Sigmoid colon (tissue), 7 donors: Measurements from ENCODE around the gene TOMM40. TPM values are rescaled to one million over a fixed set of nuclear protein-coding genes. Genes with fewer than 3 reads are reported as not detected.
A peak's percentile ranks its signal among the peaks of the same experiment; 100 is the strongest.

ENCODE experiments used
- DNase-seq: peaks from one replicate; pipeline ENCODE4 v3.0.0-alpha.2; 2019
- H3K27ac ChIP-seq, 4 donors: fragments of 200-600 bp; sonication (generic); one replicate each; pipeline ENCODE4 v1.5.1; 2016 to 2019; ENCODE audit warnings: mild to moderate bottlenecking in 1 of 4
- H3K27me3 ChIP-seq, 3 donors: fragments of 200-600 bp; sonication (generic); one replicate each; pipeline ENCODE4 v1.5.1; 2019; ENCODE audit warnings: mild to moderate bottlenecking in 1 of 3
- H3K36me3 ChIP-seq, 4 donors: fragments of 200-600 bp; sonication (generic); one replicate each; pipeline ENCODE4 v1.5.1; 2016 to 2019
- H3K4me1 ChIP-seq, 4 donors: fragments of 200-600 bp; sonication (generic); one replicate each; pipeline ENCODE4 v1.5.1; 2017 to 2019
- H3K4me3 ChIP-seq, 4 donors: fragments of 200-600 bp; sonication (generic); one replicate each; pipeline ENCODE4 v1.5.1; 2017 to 2019; ENCODE audit warnings: mild to moderate bottlenecking in 2 of 4, moderate library complexity in 1 of 4
- H3K9me3 ChIP-seq, 4 donors: fragments of 200-600 bp in 3 of 4; sonication (generic) in 3 of 4; one replicate each; pipeline versions ENCODE4 v1.5.1 to v1.6.1; 2013 to 2019
- EP300 ChIP-seq, 4 donors: sonication (generic); formaldehyde crosslinking; IDR thresholded peaks; one replicate each; pipeline ENCODE4 v1.6.1; 2017; ENCODE audit warnings: antibody characterized with exemption in 4 of 4
- POLR2A ChIP-seq, 2 donors: fragments of 450-650 bp; IDR thresholded peaks; one replicate each; pipeline ENCODE4 v1.6.1; 2016; ENCODE audit warnings: antibody characterized with exemption in 2 of 2, mild to moderate bottlenecking in 2 of 2, moderate library complexity in 2 of 2
- POLR2AphosphoS5 ChIP-seq, 4 donors: sonication (generic); formaldehyde crosslinking; IDR thresholded peaks; one replicate each; pipeline ENCODE4 v1.6.1; 2017; ENCODE audit warnings: antibody characterized with exemption in 4 of 4
- WGBS, 2 donors: extraction: QIAGEN DNeasy Blood & Tissue Kit; methylation state at CpG; one replicate each; pipeline ENCODE4 v1.1.7; 2013; 5-methylcytosine and 5-hydroxymethylcytosine counted together
- intact Hi-C: fragments of 100-400 bp; cut with DNase I; formaldehyde crosslinking; loops from one replicate; pipeline ENCODE4 v1.15.1; 2023
- polyA plus RNA-seq, 3 donors: library from polyadenylated mRNA; stranded (reverse); fragments of 200-250 nt; gene quantifications; one replicate each; pipeline ENCODE4 v1.2.3, GENCODE V29; 2013
- total RNA-seq, 4 donors: library from RNA; depleted of rRNA; stranded (reverse); fragments of >200 nt; gene quantifications; one replicate each; pipeline ENCODE4 v1.1.0, GENCODE V29; 2016
- TF ChIP-seq, protein P1 (sequence below), 4 experiments: fragments of 450-650 bp in 3 of 4; fragments of 200-600 bp in 1 of 4; IDR thresholded peaks; one replicate each; pipeline ENCODE4 v1.5.1; 2016 to 2019; ENCODE audit warnings: antibody characterized with exemption in 4 of 4, mild to moderate bottlenecking in 3 of 4, moderate library complexity in 2 of 4
- donor health status: healthy with polysubstance abuse.
- donor health status: Bipolar disorder and iron deficiency.
- donor health status: healthy.

The TOMM40 gene
- total and polyA plus RNA-seq, 7 donors: 21.6 to 76.8 (median 32.4) TPM

DNA sequence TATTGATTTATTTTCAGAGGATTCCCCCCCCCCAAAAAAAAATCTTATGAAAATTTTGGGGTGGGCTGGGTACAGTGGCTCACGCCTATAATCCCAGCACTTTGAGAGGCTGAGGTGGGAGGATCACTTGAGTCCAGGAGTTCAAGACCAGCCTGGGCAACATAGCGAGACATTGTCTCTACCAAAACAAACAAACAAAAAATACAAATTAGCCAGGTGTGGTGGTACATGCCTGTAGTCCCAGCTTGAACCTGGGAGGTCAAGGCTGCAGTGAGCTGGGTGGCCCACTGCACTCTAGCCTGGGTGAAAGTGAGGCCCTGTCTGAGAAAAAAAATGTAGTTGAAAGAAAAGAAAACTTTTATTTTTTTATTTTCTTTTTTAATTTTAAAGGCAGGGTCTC lies 27.1 kb upstream of the TOMM40 start:
- intact Hi-C loops: no loop called here
- Histone ChIP-seq H3K27ac (no peak overlapping the region), H3K36me3 (peaks cover 0 to 29% (median 7%) of the 10 kb centered on the region in 4 donors), H3K4me1 (no peaks in the 10 kb centered on the region), H3K9me3 (no peaks in the 10 kb centered on the region), H3K4me3 (no peak overlapping the region), H3K27me3 (no peaks in the 10 kb centered on the region)
- DNase-seq: no peak
- 79 to 90% methylated on average over 2 of the region's 2 CpGs for WGBS, 2 donors
- no peak for TF ChIP-seq POLR2A (IDR thresholded peaks at IDR 0.05)
- TF ChIP-seq POLR2AphosphoS5 (IDR thresholded peaks at IDR 0.05): no peak
- TF ChIP-seq, protein P1, sequence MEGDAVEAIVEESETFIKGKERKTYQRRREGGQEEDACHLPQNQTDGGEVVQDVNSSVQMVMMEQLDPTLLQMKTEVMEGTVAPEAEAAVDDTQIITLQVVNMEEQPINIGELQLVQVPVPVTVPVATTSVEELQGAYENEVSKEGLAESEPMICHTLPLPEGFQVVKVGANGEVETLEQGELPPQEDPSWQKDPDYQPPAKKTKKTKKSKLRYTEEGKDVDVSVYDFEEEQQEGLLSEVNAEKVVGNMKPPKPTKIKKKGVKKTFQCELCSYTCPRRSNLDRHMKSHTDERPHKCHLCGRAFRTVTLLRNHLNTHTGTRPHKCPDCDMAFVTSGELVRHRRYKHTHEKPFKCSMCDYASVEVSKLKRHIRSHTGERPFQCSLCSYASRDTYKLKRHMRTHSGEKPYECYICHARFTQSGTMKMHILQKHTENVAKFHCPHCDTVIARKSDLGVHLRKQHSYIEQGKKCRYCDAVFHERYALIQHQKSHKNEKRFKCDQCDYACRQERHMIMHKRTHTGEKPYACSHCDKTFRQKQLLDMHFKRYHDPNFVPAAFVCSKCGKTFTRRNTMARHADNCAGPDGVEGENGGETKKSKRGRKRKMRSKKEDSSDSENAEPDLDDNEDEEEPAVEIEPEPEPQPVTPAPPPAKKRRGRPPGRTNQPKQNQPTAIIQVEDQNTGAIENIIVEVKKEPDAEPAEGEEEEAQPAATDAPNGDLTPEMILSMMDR (IDR thresholded peaks at IDR 0.05): no peak
- TF ChIP-seq EP300 (IDR thresholded peaks at IDR 0.05): no peak

DNA sequence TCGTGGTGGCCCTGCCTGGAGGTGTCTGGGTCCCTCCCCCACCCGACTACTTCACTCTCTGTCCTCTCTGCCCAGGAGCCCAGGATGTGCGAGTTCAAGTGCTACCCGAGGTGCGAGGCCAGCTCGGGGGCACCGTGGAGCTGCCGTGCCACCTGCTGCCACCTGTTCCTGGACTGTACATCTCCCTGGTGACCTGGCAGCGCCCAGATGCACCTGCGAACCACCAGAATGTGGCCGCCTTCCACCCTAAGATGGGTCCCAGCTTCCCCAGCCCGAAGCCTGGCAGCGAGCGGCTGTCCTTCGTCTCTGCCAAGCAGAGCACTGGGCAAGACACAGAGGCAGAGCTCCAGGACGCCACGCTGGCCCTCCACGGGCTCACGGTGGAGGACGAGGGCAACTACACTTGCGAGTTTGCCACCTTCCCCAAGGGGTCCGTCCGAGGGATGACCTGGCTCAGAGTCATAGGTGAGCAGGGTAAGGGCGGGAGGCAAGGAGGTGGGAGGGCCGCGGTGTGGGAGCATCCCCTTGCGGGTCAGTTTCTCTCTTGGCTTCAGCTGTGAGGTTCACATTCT lies 25.8 kb upstream of the TOMM40 start:
- TF ChIP-seq EP300 (IDR thresholded peaks at IDR 0.05) (no peak), POLR2AphosphoS5 (IDR thresholded peaks at IDR 0.05) (no peak), POLR2A (IDR thresholded peaks at IDR 0.05) (no peak)
- TF ChIP-seq, protein P1 (IDR thresholded peaks at IDR 0.05): no peak
- WGBS, 2 donors: 93 to 95% methylated on average over 27 of the region's 27 CpGs
- no peaks in the 10 kb centered on the region for H3K27me3 ChIP-seq
- DNase-seq: no peak
- H3K4me1 ChIP-seq: no peaks in the 10 kb centered on the region
- no peak overlapping the region for H3K27ac ChIP-seq
- H3K4me3 ChIP-seq: no peak overlapping the region
- intact Hi-C loops: no loop called here
- H3K9me3 ChIP-seq: no peaks in the 10 kb centered on the region
- H3K36me3 ChIP-seq: peaks cover 0 to 29% (median 7%) of the 10 kb centered on the region in 4 donors

DNA sequence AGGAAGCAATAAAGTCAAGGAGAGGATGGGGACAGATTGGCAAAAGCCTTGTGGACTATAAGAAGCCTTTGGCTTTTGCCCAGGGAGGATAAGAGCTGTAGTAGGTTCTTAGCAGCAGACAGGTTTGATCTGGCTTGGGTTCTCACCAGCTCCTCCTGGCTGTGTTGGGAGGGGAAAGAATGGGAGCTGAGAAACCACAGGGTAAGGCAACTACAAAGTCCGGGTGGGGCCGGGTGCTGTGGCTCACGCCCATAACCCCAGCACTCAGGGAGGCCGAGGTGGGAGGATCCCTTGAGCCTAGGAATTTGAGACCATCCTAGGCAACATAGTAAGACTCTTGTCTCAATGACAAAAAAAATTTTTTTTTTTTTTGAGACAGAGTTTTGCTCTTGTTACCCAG lies 24.4 kb upstream of the TOMM40 start:
- no peak overlapping the region for H3K27ac ChIP-seq
- 27 to 78% methylated on average over 4 of the region's 4 CpGs for WGBS, 2 donors
- no peaks in the 10 kb centered on the region for H3K4me1 ChIP-seq
- peaks cover 0 to 29% (median 7%) of the 10 kb centered on the region in 4 donors for H3K36me3 ChIP-seq
- H3K9me3 ChIP-seq: no peaks in the 10 kb centered on the region
- H3K4me3 ChIP-seq: no peak overlapping the region
- H3K27me3 ChIP-seq: no peaks in the 10 kb centered on the region
- TF ChIP-seq, protein P1 (IDR thresholded peaks at IDR 0.05): no peak
- TF ChIP-seq POLR2AphosphoS5 (IDR thresholded peaks at IDR 0.05): no peak
- no peak for TF ChIP-seq POLR2A (IDR thresholded peaks at IDR 0.05)
- TF ChIP-seq EP300 (IDR thresholded peaks at IDR 0.05): no peak
- DNase-seq: no peak
- intact Hi-C loops: no loop called here

DNA sequence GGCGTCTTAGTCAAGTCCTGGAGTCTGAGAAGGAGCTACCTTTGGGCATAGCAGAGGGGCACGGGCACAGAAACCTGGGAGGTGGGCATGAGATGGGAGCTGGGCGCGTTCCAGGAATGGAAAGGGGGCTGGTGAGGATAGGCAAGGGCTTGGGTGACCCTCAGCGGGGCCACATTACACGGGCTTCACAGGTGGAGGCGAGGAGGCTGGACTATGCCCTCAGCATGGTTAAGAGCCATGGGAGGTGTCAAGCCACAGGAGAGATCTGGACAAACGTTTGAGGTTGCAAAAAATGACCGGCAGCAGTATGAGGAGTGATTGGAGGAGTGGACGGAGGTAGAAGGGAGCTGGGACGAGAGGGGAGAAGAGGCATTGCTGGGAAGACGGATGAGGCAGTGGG lies 23.5 kb upstream of the TOMM40 start:
- H3K27ac ChIP-seq: peak overlapping the region in 1 of 4 donors; percentile 27
- peaks cover 8 to 38% (median 14%) of the 10 kb centered on the region in 4 donors for H3K36me3 ChIP-seq
- TF ChIP-seq, protein P1 (IDR thresholded peaks at IDR 0.05): no peak
- TF ChIP-seq POLR2A (IDR thresholded peaks at IDR 0.05): no peak
- no peak for TF ChIP-seq EP300 (IDR thresholded peaks at IDR 0.05)

More for the DNA sequence above, 23.5 kb upstream of the TOMM40 start:
- intact Hi-C loops: no loop called here
- DNase-seq: no peak
- no peaks in the 10 kb centered on the region for H3K4me1 ChIP-seq
- H3K4me3 ChIP-seq: no peak overlapping the region
- H3K27me3 ChIP-seq: no peaks in the 10 kb centered on the region
- 81 to 91% methylated on average over 12 of the region's 12 CpGs for WGBS, 2 donors
- no peaks in the 10 kb centered on the region for H3K9me3 ChIP-seq
